Measurements from ENCODE around the gene C5orf34. TPM values are rescaled to one million over a fixed set of nuclear protein-coding genes. Genes with fewer than 3 reads are reported as not detected.

The C5orf34 gene
- total and polyA plus RNA-seq, 9 of the 15 experiments (the other 6 are each of a cell fraction or from before 2014, with no cell fraction given) = 13.2 to 32.6 (median 20.7) TPM

DNA sequence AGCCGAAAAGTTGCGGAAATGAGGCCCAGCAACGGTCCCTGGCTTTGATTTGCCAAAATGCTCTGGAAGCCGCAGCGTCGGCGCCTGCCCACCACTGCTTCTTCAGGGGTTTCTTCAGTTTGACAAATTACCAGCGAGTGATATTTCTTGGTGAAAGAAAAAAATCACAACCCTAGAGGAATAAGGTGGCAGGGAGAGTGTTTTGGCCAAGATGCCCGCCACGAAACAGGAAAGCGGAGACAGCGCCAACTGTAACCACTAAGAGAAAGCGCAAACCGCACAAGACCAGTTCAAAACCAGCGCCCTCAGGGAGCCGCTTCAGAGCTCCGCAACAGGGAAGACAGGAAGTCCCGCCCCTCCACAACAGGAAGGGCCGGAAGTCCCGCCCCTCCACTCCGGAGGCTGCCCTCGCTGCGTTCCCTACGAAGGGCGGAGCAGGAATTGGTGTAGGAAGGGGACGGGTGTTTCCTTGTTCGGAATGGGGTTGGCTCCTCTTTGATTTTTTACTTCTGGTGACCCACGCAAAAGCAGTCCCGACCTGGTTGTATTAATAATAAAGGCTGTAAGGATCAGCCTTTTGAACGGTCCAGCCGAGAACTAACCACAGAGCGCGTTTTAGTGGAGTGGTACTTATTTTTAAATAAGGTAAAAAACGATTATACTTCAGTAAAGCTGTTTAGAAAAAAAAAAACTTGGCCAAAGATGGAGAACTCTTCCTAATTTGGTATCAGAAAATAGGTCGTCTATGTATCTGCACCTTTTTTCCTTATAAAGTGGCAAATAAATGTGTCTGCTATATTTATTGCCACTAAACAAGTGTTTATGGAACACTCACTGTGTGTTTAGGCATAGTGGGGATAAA is at the start of gene C5orf34 (continued):
- no peak for TF ChIP-seq ZNF398 (CRISPR knock-in tag; IDR thresholded peaks at IDR 0.05)
- peak; percentile 34; the same call in 1 of the 2 replicates for TF ChIP-seq ELF2 (CRISPR knock-in tag; IDR thresholded peaks at IDR 0.05)
- TF ChIP-seq ZNF75A (CRISPR knock-in tag; IDR thresholded peaks at IDR 0.05) = no peak
- TF ChIP-seq BACH1 (tag; IDR thresholded peaks at IDR 0.05) = no peak
- TF ChIP-seq, protein P1, sequence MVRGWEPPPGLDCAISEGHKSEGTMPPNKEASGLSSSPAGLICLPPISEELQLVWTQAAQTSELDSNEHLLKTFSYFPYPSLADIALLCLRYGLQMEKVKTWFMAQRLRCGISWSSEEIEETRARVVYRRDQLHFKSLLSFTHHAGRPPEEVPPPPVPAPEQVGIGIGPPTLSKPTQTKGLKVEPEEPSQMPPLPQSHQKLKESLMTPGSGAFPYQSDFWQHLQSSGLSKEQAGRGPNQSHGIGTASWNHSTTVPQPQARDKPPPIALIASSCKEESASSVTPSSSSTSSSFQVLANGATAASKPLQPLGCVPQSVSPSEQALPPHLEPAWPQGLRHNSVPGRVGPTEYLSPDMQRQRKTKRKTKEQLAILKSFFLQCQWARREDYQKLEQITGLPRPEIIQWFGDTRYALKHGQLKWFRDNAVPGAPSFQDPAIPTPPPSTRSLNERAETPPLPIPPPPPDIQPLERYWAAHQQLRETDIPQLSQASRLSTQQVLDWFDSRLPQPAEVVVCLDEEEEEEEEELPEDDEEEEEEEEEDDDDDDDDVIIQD (CRISPR knock-in tag; IDR thresholded peaks at IDR 0.05) = no peak
- no peak; the same call in 1 of the 2 replicates for TF ChIP-seq DMBX1 (CRISPR knock-in tag; IDR thresholded peaks at IDR 0.05; ENCODE audit: borderline replicate concordance)
- peak; percentile 93 for TF ChIP-seq PHF8 (IDR thresholded peaks at IDR 0.05; ENCODE audit: borderline replicate concordance, low read length)
- peak; percentile 74 for TF ChIP-seq ZFX (CRISPR knock-in tag; IDR thresholded peaks at IDR 0.05)
- no peak for TF ChIP-seq ZNF778 (CRISPR knock-in tag; IDR thresholded peaks at IDR 0.05)
- no peak for TF ChIP-seq MED1 (CRISPR knock-in tag; IDR thresholded peaks at IDR 0.05; ENCODE audit: borderline replicate concordance)
- TF ChIP-seq ASH1L (IDR thresholded peaks at IDR 0.05; ENCODE audit: borderline replicate concordance, low read depth, partially characterized antibody) = no peak
- no peak for TF ChIP-seq COPS2 (conservative IDR thresholded peaks at IDR 0.05)
- no peak for TF ChIP-seq ZNF445 (CRISPR knock-in tag; IDR thresholded peaks at IDR 0.05; ENCODE audit: low read depth)
- no peak for TF ChIP-seq PRMT5 (CRISPR knock-in tag; IDR thresholded peaks at IDR 0.05)
- TF ChIP-seq RBBP5 (IDR thresholded peaks at IDR 0.05; ENCODE audit: borderline replicate concordance, insufficient read depth, low read length, poor library complexity, severe bottlenecking) = peak; percentile 86
- TF ChIP-seq KDM4B (IDR thresholded peaks at IDR 0.05; ENCODE audit: borderline replicate concordance in 2 of 2, low read depth in 1 of 2) = peak in 1 of 2 experiments; percentile 75; a peak in 1 of 4 replicates
- peak in 1 of 2 experiments; percentile 62; a peak in 2 of 4 replicates for TF ChIP-seq TRIM24 (IDR thresholded peaks at IDR 0.05)
- TF ChIP-seq, protein P2, sequence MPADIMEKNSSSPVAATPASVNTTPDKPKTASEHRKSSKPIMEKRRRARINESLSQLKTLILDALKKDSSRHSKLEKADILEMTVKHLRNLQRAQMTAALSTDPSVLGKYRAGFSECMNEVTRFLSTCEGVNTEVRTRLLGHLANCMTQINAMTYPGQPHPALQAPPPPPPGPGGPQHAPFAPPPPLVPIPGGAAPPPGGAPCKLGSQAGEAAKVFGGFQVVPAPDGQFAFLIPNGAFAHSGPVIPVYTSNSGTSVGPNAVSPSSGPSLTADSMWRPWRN (IDR thresholded peaks at IDR 0.05; ENCODE audit: low read depth) = no peak
- peak; percentile 64 for TF ChIP-seq HCFC1 (IDR thresholded peaks at IDR 0.05; ENCODE audit: low read depth, low read length)
- no peak for TF ChIP-seq TCF3 (CRISPR knock-in tag; IDR thresholded peaks at IDR 0.05)
- TF ChIP-seq MXI1 (IDR thresholded peaks at IDR 0.05; ENCODE audit: low read depth, low read length) = no peak

All from K562 (cell line).